Endothelial cell of umbilical vein (primary cell): Measurements from ENCODE around the gene TTLL11. TPM values are rescaled to one million over a fixed set of nuclear protein-coding genes. Genes with fewer than 3 reads are reported as not detected.

Experiments
- BruUV-seq: library from RNA; stranded (reverse); fragments of 400-500 nt; replicated peaks from 2 replicates; lab custom pipeline; 2021; lab: Mats Ljungman, UMichigan
- CTCF ChIA-PET: fragments of 300-600, 350-600 bp; sonication (Branson Sonifier 250); formaldehyde crosslinking; loops from one replicate; lab custom pipeline; 2021; ENCODE audit warnings: antibody characterized with exemption, inconsistent platforms; lab: Charles Lee
- POLR2A ChIA-PET: fragments of 300-600, 350-600 bp; sonication (Branson Sonifier 250); formaldehyde crosslinking; loops from one replicate; lab custom pipeline; 2021; ENCODE audit warnings: antibody characterized with exemption, inconsistent platforms; lab: Charles Lee
- DNase-seq: peaks from one replicate; pipeline ENCODE4 v3.0.0-alpha.2; 2011; ENCODE audit warnings: low read depth, low spot score
- FAIRE-seq: peaks from 2 replicates; lab custom pipeline; 2011; peaks lifted over from hg19 to GRCh38; lab: Jason Lieb, UNC
- H2AFZ ChIP-seq: 2 replicates; pipeline ENCODE4 v1.6.0; 2012; ENCODE audit warnings: low read depth, low read length, control low read depth, inconsistent platforms
- H3K27ac ChIP-seq: 2 replicates; pipeline ENCODE4 v1.5.1; 2011; ENCODE audit warnings: low read depth, mild to moderate bottlenecking, control low read depth, low read length, moderate library complexity; ENCODE audit not compliant: insufficient read depth
- H3K27me3 ChIP-seq, 2 experiments: 2 replicates each; pipeline versions ENCODE4 v1.6.0 to v1.6.1; 2011; ENCODE audit warnings: low read length in 2 of 2, mixed read lengths in 1 of 2; ENCODE audit not compliant: control insufficient read depth in 2 of 2, insufficient read depth in 2 of 2
- H3K36me3 ChIP-seq, 2 experiments: 2 replicates in 1 of 2; 3 replicates in 1 of 2; pipeline ENCODE4 v1.5.1; 2011; ENCODE audit warnings: low read length in 2 of 2, mild to moderate bottlenecking in 1 of 2, moderate library complexity in 1 of 2; ENCODE audit not compliant: control insufficient read depth in 2 of 2, insufficient read depth in 2 of 2; ENCODE audit errors: extremely low read depth in 1 of 2
- H3K4me1 ChIP-seq: 3 replicates; pipeline ENCODE4 v1.5.1; 2011; ENCODE audit warnings: mild to moderate bottlenecking, low read length; ENCODE audit not compliant: control insufficient read depth, insufficient read depth; ENCODE audit errors: extremely low read depth
- H3K4me2 ChIP-seq: 2 replicates; pipeline ENCODE4 v1.6.1; 2011; ENCODE audit warnings: low read length, control low read depth, mixed read lengths; ENCODE audit not compliant: insufficient read depth
- H3K4me3 ChIP-seq, 3 experiments: fragments of 200-600 bp in 1 of 3; sonication (generic), shearing (Covaris generic) in 1 of 3; replicated peaks in 1 of 3; 2 replicates each; pipeline ENCODE4 v1.5.1; 2011 to 2016; ENCODE audit warnings: control low read depth in 3 of 3, low read length in 3 of 3, mild to moderate bottlenecking in 2 of 3, inconsistent platforms in 1 of 3, low read depth in 1 of 3, moderate library complexity in 1 of 3; ENCODE audit not compliant: insufficient read depth in 1 of 3
- H3K79me2 ChIP-seq: 2 replicates; pipeline ENCODE4 v1.6.0; 2012; ENCODE audit warnings: low read length, inconsistent platforms; ENCODE audit not compliant: control insufficient read depth, insufficient read depth
- H3K9ac ChIP-seq: replicated peaks from 2 replicates; pipeline ENCODE3; 2011; ENCODE audit warnings: low read length, control low read depth; ENCODE audit not compliant: insufficient read depth; ENCODE audit errors: extremely low read depth
- H3K9me1 ChIP-seq: replicated peaks from 3 replicates; pipeline ENCODE4 v1.6.0; 2011; ENCODE audit warnings: mild to moderate bottlenecking, low read length; ENCODE audit not compliant: control insufficient read depth, insufficient read depth; ENCODE audit errors: extremely low read depth
- H3K9me3 ChIP-seq: replicated peaks from 2 replicates; pipeline ENCODE4 v1.5.1; 2012; ENCODE audit warnings: low read length, inconsistent platforms; ENCODE audit not compliant: control insufficient read depth, insufficient read depth
- H4K20me1 ChIP-seq: replicated peaks from 2 replicates; pipeline ENCODE3; 2011; ENCODE audit warnings: mild to moderate bottlenecking, low read length; ENCODE audit not compliant: control insufficient read depth, insufficient read depth; ENCODE audit errors: extremely low read depth
- CTCF ChIP-seq, 2 donors: IDR thresholded peaks; 1 replicate in 1 of 2; 2 replicates in 1 of 2; pipeline ENCODE4 v1.5.1; 2011; ENCODE audit warnings: low read length in 2 of 2, mild to moderate bottlenecking in 2 of 2, moderate library complexity in 2 of 2, control low read depth in 1 of 2, inconsistent platforms in 1 of 2, low read depth in 1 of 2; ENCODE audit not compliant: insufficient read depth in 1 of 2; ENCODE audit errors: extremely low read depth in 1 of 2
- EZH2 ChIP-seq: IDR thresholded peaks from 2 replicates; pipeline ENCODE4 v1.6.1; 2012; ENCODE audit warnings: borderline replicate concordance, low read depth, mild to moderate bottlenecking, moderate library complexity, low read length, inconsistent platforms; ENCODE audit not compliant: severe bottlenecking
- FOS ChIP-seq: IDR thresholded peaks from 2 replicates; pipeline ENCODE4 v1.6.1; 2011; ENCODE audit warnings: mild to moderate bottlenecking, low read length, moderate library complexity, borderline replicate concordance; ENCODE audit not compliant: insufficient read depth
- GATA2 ChIP-seq: IDR thresholded peaks from 2 replicates; pipeline ENCODE4 v1.7.0; 2011; ENCODE audit warnings: low read depth, mild to moderate bottlenecking, moderate library complexity, mixed read lengths, low read length; ENCODE audit not compliant: insufficient read length, insufficient read depth
- JUN ChIP-seq: IDR thresholded peaks from 2 replicates; pipeline ENCODE4 v1.6.1; 2011; ENCODE audit warnings: borderline replicate concordance, low read depth; ENCODE audit not compliant: insufficient read length, insufficient read depth
- MYC ChIP-seq: IDR thresholded peaks from one replicate; pipeline ENCODE4 v1.6.1; 2011; ENCODE audit warnings: mild to moderate bottlenecking, low read depth, low read length
- POLR2AphosphoS5 ChIP-seq: IDR thresholded peaks from 2 replicates; pipeline ENCODE4 v1.6.1; 2012; ENCODE audit warnings: low read depth, mild to moderate bottlenecking, control low read depth, low read length, moderate library complexity; ENCODE audit not compliant: insufficient read depth
- dilution Hi-C: fragments of 300-500 bp; cut with MboI; formaldehyde crosslinking; loops from one replicate; pipeline ENCODE4 v1.15.0; 2019; ENCODE audit warnings: low sequenced_read_pairs; ENCODE audit not compliant: extremely low pct_ligation_motif_present
- intact Hi-C: fragments of 100-400 bp; cut with micrococcal nuclease; formaldehyde crosslinking; loops from one replicate; pipeline ENCODE4 v1.10.0; 2022
- polyA plus RNA-seq, 4 experiments: library from polyadenylated mRNA; depleted of rRNA in 3 of 4; stranded (reverse) in 3 of 4; unstranded in 1 of 4; fragments of >200 nt; gene quantifications; 2 replicates each; pipeline versions ENCODE4 v1.2.1 to v1.2.3, GENCODE V29; 2011 to 2012; ENCODE audit warnings: missing spikeins in 1 of 4
- total RNA-seq: library from RNA; stranded (reverse); gene quantifications from 2 replicates; pipeline ENCODE4 v1.2.3, GENCODE V29; 2021
- TF ChIP-seq, protein P1 (sequence below): IDR thresholded peaks from 2 replicates; pipeline ENCODE4 v1.6.1; 2011; ENCODE audit not compliant: insufficient read depth, insufficient read length

TTLL11 gene
- total and polyA plus RNA-seq, 2 donors (not counting 3 experiments of a cell fraction or from before 2014, with no cell fraction given) = 4.9 to 5.1 TPM

DNA sequence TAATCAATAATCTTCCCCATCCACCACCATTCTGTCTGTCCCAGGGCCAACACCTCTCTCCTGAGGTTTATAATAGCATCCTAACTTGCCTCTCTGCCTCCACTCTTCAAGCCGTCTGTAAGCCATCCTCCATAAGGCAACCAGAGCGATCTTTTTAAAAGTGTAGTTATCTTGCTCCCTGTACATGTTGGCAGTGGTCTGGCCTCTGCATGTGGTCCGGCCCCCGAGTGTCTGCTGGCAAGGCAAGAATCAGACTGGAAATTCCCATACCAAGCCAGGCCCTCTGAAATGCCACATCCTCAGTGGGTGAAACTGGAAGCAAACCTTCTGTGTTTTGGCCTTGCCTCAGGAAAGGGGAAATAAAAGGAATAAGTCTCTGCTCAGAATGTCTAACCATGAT lies 17.0 kb downstream of the TTLL11 start:
- DNase-seq (no peak), FAIRE-seq (no peak)
- Histone ChIP-seq H3K4me2 (no peak overlapping the region), H3K4me3 (no peak overlapping the region), H4K20me1 (no peaks in the 10 kb centered on the region), H3K9me1 (no peaks in the 10 kb centered on the region), H3K27ac (no peak overlapping the region), H3K9me3 (no peaks in the 10 kb centered on the region), H3K4me1 (no peaks in the 10 kb centered on the region), H3K79me2 (no peaks in the 10 kb centered on the region), H2AFZ (no peak overlapping the region), H3K9ac (no peak overlapping the region), H3K27me3 (no peaks in the 10 kb centered on the region), H3K36me3 (no peaks in the 10 kb centered on the region)
- dilution Hi-C loops (no loop called here), intact Hi-C loops (no loop called here)
- TF ChIP-seq MYC (no peak), FOS (no peak), GATA2 (no peak), JUN (no peak), CTCF (IDR thresholded peaks at IDR 0.05; ENCODE audit: extremely low read depth in 1 of 2, insufficient read depth in 1 of 2, low read depth in 1 of 2, low read length in 2 of 2) (no peak), EZH2 (no peak), POLR2AphosphoS5 (no peak)
- TF ChIP-seq, protein P1, sequence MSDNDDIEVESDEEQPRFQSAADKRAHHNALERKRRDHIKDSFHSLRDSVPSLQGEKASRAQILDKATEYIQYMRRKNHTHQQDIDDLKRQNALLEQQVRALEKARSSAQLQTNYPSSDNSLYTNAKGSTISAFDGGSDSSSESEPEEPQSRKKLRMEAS = no peak
- POLR2A ChIA-PET = no interaction called here
- CTCF ChIA-PET = no interaction called here
- no TSS peak for BruUV-seq
